GM19452 (cell line): ENCODE data around the gene SPNS3.

Source experiments
- ATAC-seq: cut with Tn5 transposase; IDR thresholded peaks from one replicate; pipeline ENCODE4 v1.9.1; 2021; ENCODE audit not compliant: unreplicated experiment

SPNS3 gene

DNA sequence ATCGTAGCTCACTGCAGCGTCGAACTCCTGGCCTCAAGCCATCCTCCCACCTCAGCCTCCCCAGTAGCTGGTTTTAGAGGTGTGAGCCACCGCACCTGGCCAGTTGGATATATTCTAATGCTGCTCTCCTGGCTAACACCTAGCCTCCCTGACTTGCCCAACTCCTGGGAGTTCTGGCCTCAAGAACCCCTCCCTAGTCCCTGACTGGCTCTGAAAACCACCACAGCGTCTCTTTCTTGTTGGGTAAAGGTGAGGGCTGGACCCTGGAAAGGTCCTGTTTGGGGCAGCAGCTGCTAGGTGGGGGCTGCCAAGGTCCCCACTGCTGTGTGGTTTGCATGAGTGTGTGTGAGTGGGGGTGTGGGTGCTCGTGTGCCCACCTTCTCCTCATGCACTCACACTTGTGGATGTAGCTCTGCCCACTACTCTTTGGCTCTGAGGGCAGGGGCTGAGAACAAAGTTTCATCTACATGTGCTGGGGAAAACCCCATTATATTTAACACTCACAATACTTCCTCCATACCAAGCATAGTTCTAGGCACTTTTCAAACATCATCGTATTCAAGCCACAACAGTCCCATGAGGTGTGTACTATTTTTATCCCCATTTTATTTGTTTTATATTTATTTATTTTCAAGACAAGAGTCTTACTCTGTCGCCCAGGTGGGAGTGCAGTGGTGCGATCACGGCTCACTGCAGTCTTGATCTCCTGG, 7.1 kb upstream of the SPNS3 start:
- no peak for ATAC-seq

DNA sequence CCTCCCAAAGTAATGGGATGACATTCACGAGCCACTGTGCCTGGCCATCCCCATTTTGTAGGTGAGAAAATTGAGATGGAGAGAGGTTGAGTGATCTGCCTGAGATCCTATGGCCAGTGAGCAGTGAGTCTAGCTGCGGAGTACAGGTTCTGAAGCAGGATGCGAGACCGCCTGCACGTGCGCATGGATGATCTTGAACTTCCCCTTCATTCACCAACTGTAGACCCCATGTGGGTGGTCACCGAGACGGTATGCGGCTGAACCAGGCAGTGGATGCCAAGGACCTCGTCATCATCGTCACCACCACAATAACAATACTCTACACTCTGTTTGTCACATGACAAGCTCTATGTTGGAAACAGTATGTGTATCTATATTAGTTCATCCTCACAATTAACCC, 6.2 kb upstream of the SPNS3 start:
- no peak for ATAC-seq

- ATAC-seq, result no peak
Measured at GRCh38 chr17:4436381-4436780, 2.6 kb downstream of the SPNS3 start.

DNA sequence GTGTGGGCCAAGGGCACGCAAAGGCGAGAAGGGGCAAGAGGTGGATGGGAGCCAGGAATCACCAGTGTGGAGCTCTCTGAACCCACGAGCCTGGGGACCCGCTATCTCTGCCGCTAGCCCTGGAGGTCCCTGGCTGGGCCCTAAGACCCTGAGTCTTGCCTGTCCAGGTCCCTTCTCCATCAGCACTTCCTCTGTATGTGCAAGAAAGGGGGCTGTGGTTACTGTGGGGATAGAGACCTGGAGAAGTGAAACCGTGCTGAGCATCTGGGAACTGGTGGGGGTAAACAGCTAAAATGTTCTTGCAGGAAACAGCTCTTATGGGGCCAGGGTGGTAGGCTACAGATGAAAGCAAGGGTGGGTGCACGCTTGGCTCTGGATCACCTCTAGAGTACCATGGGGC, 3.1 kb downstream of the SPNS3 start:
- no peak for ATAC-seq

GRCh38 chr17:4438162-4438944, 4.6 kb downstream of the SPNS3 start:
- no peak for ATAC-seq

GRCh38 chr17:4440021-4440420, 6.3 kb downstream of the SPNS3 start:
- ATAC-seq, result no peak

GRCh38 chr17:4440690-4441686, 7.2 kb downstream of the SPNS3 start:
- ATAC-seq, result no peak

- ATAC-seq, result no peak
Measured at GRCh38 chr17:4442582-4442981, 8.8 kb downstream of the SPNS3 start.

GRCh38 chr17:4443476-4443875, 9.7 kb downstream of the SPNS3 start:
- no peak for ATAC-seq

- no peak for ATAC-seq
Measured at GRCh38 chr17:4444782-4445473, 11.2 kb downstream of the SPNS3 start.

DNA sequence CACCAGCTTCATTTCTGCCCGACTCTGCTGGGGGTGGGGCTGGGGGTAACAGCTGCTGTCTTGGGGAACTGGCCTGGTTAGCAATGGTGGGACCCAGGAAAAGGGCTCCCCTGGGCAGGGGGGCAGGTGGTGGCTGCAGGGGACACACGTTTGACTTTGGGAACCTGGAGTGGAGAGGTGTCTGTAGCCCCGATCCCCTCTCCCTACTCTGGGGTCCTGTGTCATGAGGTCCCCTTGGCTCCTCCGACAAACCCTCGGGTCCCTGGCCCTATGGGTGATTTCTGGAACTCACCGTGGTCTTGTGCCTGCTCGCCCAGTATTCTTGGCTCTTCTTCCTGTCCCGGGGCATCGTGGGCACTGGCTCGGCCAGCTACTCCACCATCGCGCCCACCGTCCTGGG, 12.0 kb downstream of the SPNS3 start:
- ATAC-seq, result no peak

DNA sequence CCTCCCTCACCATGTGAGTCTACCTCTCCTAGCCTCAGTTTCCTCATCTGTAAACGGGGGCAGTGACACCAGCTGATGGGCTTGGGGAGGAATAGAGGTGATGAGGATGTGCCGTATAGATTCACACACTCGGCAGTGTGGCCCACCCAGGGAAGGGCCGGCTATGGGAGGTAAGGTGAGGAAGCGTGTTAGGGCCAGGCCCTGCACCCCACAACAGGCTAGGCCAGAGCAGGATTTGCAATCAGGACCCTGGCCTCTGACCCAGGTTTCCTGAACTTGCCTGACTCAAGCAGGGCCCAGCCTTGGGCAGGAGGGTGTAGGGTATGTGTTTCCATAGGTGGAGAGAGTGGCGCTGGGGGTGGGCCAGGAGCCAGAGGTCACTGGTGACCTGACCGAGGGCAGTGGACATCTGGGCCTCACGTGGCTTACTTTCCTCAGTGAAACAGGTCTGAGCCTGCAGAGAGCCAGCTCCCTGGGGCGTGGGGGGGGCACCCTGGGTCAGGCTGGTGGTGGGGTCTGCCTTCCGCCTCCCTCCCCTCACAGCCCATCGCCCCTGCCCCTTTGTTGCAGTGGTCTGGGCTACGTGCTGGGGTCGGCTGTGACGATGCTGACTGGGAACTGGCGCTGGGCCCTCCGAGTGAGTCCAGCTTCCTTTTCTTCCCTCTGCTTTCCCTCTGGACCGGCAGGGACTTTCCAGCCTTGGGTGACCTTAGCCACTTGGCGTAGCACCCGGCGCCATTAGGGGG, 12.8 kb downstream of the SPNS3 start:
- no peak for ATAC-seq

GRCh38 chr17:4448197-4448980, 14.6 kb downstream of the SPNS3 start:
- ATAC-seq, result no peak

- no peak for ATAC-seq
Measured at GRCh38 chr17:4449736-4450135, 16.0 kb downstream of the SPNS3 start.

DNA sequence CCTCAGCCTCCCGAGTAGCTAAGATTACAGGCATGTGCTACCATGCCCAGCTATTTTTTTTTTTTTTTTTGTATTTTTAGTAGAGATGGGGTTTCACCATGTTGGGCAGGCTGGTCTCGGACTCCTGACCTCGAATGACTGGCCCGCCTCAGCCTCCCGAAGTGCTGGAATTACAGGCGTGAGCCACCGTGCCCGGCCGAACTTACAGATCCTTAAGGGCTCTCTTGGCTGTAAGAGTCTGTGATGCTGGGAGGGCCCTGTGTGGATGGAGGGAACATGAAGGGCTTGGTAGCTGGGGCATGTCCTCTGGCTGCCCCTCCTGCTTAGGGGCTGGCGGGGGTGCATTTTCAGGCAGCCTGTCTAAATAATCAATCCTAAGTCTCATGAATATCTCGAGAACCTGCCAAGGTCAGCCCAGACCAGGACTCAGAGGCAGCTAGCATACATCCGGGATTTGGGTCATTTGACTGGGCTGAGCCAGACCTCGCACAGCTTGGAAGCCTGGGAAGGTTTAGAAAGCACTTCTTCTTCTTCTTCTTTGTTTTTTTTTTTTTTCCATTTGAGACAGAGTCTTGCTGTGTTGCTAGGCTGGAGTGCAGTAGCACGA, 17.1 kb downstream of the SPNS3 start:
- no peak for ATAC-seq

- ATAC-seq, result no peak
Measured at GRCh38 chr17:4453812-4454591, 20.3 kb downstream of the SPNS3 start.

GRCh38 chr17:4460661-4461060, 26.9 kb downstream of the SPNS3 start:
- no peak for ATAC-seq

DNA sequence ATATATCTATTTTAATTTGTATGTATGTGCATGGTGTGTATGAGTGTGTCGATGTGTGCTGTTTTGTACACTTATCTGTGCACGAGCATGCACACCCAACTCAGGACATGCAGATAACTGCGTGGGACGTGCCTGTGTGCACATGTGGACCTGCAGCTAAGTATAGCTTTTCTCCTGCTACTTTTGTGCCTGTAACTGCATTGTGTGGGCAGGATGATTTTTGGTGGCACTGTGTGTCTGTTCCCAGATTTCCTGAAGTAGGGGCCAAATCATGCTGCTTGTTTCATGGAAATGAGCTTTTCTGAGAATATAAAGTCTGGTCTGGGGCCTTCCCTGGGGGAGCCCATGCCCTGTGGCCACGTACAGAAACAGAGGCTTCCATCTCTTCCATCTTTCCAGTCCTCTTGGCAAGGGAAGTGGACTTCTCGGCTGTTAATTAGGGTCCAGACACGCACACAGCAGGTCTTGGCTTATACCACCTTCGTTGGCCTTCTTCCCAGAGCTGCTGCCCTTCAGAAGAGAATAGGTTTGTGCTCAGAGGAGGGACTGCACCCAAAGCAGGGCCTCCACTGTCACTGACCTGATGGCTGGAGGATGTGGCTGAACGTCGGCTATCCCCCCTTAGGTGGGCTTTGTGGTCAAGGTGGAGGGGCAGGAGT, 30.2 kb downstream of the SPNS3 start:
- ATAC-seq, result no peak
